Vagina (tissue), 2 donors: ENCODE data around the gene REV3L. TPM values are rescaled to one million over a fixed set of nuclear protein-coding genes. Genes with fewer than 3 reads are reported as not detected.

Experiments used
- DNase-seq, 2 donors: peaks; one replicate each; pipeline ENCODE4 v3.0.0-alpha.2; 2017; ENCODE audit errors: extremely low spot score in 2 of 2
- H3K27ac ChIP-seq: fragments of 200-600 bp; sonication (generic); one replicate; pipeline ENCODE4 v1.5.1; 2019
- H3K27me3 ChIP-seq: fragments of 200-600 bp; sonication (generic); one replicate; pipeline ENCODE4 v1.5.1; 2019
- H3K36me3 ChIP-seq, 2 donors: fragments of 200-600 bp; sonication (generic); one replicate each; pipeline ENCODE4 v1.5.1; 2017 to 2019
- H3K4me1 ChIP-seq: fragments of 200-600 bp; sonication (generic); one replicate; pipeline ENCODE4 v1.5.1; 2019
- H3K4me3 ChIP-seq, 2 donors: fragments of 200-600 bp; sonication (generic); 1 replicate in 1 of 2; 2 replicates in 1 of 2; pipeline ENCODE4 v1.5.1; 2016 to 2019
- H3K9me3 ChIP-seq: fragments of 200-600 bp; sonication (generic); one replicate; pipeline ENCODE4 v1.5.1; 2019
- POLR2A ChIP-seq, 2 donors: fragments of 450-650 bp; IDR thresholded peaks; one replicate each; pipeline ENCODE4 v1.6.1; 2017; ENCODE audit warnings: antibody characterized with exemption in 2 of 2, mild to moderate bottlenecking in 2 of 2, moderate library complexity in 2 of 2
- POLR2AphosphoS5 ChIP-seq, 2 donors: sonication (generic); formaldehyde crosslinking; IDR thresholded peaks; one replicate each; pipeline ENCODE4 v1.9.0; 2017; ENCODE audit warnings: antibody characterized with exemption in 2 of 2, mild to moderate bottlenecking in 2 of 2, low read depth in 1 of 2; ENCODE audit not compliant: insufficient read depth in 1 of 2
- intact Hi-C: fragments of 100-400 bp; cut with DNase I; formaldehyde crosslinking; loops from one replicate; pipeline ENCODE4 v1.15.1; 2023
- total RNA-seq: library from RNA; depleted of rRNA; stranded (reverse); fragments of >200 nt; gene quantifications from one replicate; pipeline ENCODE4 v1.2.3, GENCODE V29; 2016
- TF ChIP-seq, protein P1 (sequence below), 3 experiments: fragments of 450-650 bp in 2 of 3; fragments of 200-600 bp in 1 of 3; sonication (generic) in 1 of 3; IDR thresholded peaks; one replicate each; pipeline ENCODE4 v1.5.1; 2017 to 2019; ENCODE audit warnings: antibody characterized with exemption in 3 of 3, mild to moderate bottlenecking in 2 of 3, moderate library complexity in 2 of 3

Gene REV3L
- total RNA-seq, 1 donor from 2014 or later, result 33.9 TPM

DNA sequence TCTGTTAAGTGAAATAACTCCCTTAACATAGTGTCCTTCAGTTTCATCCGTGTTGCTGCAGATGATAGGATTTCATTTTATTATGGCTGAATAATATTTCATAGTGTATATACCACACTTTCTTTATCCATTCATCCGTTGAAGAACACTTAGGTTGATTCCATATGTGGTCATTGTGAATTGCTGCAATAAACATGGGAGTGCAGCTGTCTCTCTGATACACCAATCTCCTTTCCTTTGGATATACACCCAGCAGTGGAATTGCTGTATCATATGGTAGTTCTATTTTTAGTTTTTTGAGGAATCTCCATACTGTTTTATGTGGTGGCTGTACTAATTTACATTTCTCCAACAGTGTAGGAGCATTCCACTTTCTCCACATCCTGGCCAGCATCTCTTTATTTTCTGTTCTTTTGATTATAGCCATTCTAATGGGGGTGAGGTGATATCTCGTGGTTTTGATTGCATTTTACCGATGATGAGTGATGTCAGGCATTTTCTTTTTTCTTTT is 202.5 kb downstream of the REV3L start:
- Histone ChIP-seq H3K27me3 (no peaks in the 10 kb centered on the region), H3K4me1 (no peaks in the 10 kb centered on the region), H3K4me3 (no peak overlapping the region), H3K36me3 (peaks cover 0 to 42% of the 10 kb centered on the region in 2 donors), H3K27ac (no peak overlapping the region), H3K9me3 (peaks cover 4% of the 10 kb centered on the region)
- TF ChIP-seq POLR2A (IDR thresholded peaks at IDR 0.05) (no peak), POLR2AphosphoS5 (IDR thresholded peaks at IDR 0.05; ENCODE audit: insufficient read depth in 1 of 2, low read depth in 1 of 2) (no peak)
- TF ChIP-seq, protein P1, sequence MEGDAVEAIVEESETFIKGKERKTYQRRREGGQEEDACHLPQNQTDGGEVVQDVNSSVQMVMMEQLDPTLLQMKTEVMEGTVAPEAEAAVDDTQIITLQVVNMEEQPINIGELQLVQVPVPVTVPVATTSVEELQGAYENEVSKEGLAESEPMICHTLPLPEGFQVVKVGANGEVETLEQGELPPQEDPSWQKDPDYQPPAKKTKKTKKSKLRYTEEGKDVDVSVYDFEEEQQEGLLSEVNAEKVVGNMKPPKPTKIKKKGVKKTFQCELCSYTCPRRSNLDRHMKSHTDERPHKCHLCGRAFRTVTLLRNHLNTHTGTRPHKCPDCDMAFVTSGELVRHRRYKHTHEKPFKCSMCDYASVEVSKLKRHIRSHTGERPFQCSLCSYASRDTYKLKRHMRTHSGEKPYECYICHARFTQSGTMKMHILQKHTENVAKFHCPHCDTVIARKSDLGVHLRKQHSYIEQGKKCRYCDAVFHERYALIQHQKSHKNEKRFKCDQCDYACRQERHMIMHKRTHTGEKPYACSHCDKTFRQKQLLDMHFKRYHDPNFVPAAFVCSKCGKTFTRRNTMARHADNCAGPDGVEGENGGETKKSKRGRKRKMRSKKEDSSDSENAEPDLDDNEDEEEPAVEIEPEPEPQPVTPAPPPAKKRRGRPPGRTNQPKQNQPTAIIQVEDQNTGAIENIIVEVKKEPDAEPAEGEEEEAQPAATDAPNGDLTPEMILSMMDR (IDR thresholded peaks at IDR 0.05), result no peak
- intact Hi-C loops, result no loop called here
- no peak for DNase-seq

DNA sequence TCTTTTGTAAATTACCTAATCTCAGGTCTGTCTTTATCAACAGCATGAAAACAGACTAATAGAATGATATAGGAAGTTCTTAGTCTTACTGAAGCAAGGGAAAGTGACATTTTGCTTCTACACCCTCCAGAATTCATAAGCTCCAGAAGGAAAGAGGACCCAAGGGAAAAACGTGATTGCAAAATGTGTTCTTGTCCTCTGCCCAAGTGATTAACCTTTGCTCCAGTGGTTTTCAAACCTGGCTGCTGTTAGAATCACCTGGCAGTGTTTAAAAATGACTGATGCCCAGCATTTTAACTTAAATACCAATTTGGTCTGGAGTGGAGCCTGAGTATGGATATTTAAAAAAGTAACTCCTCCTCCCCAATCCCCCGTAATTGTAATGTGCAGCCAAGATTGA is 204.3 kb downstream of the REV3L start:
- Histone ChIP-seq H3K4me3 (no peak overlapping the region), H3K27me3 (no peaks in the 10 kb centered on the region), H3K9me3 (peaks cover 20% of the 10 kb centered on the region), H3K36me3 (peaks cover 0 to 58% of the 10 kb centered on the region in 2 donors), H3K27ac (no peak overlapping the region), H3K4me1 (no peaks in the 10 kb centered on the region)
- intact Hi-C loops, result no loop called here
- DNase-seq, result no peak
- no peak for TF ChIP-seq POLR2A (IDR thresholded peaks at IDR 0.05)
- no peak for TF ChIP-seq POLR2AphosphoS5 (IDR thresholded peaks at IDR 0.05; ENCODE audit: insufficient read depth in 1 of 2, low read depth in 1 of 2)
- TF ChIP-seq, protein P1 (IDR thresholded peaks at IDR 0.05), result no peak

DNA sequence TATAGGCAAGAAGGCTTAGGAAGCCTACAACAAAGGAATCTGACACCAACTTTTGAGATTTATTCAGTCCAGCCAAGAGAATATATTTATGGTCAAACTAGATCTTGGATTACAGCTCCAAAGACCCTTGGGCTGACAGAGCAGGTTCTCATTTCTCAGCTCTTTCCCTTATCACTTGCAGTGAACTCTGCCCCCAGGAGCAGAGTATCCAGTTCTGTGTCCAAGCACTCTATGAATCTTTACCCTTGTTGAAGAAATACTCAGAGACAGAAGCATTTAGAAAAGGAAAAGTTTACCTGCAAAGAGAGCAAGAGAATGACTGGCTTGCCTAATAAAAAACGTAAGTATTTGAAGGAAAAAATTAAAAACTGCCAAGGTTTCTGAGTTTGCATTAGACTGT is 205.2 kb downstream of the REV3L start:
- Histone ChIP-seq H3K27ac (no peak overlapping the region), H3K4me1 (no peaks in the 10 kb centered on the region), H3K36me3 (peaks cover 0 to 65% of the 10 kb centered on the region in 2 donors), H3K4me3 (no peak overlapping the region), H3K27me3 (no peaks in the 10 kb centered on the region), H3K9me3 (peaks cover 24% of the 10 kb centered on the region)
- intact Hi-C loops, result no loop called here
- DNase-seq, result no peak
- TF ChIP-seq POLR2A (IDR thresholded peaks at IDR 0.05) (no peak), POLR2AphosphoS5 (IDR thresholded peaks at IDR 0.05; ENCODE audit: insufficient read depth in 1 of 2, low read depth in 1 of 2) (no peak)
- TF ChIP-seq, protein P1 (IDR thresholded peaks at IDR 0.05), result no peak

DNA sequence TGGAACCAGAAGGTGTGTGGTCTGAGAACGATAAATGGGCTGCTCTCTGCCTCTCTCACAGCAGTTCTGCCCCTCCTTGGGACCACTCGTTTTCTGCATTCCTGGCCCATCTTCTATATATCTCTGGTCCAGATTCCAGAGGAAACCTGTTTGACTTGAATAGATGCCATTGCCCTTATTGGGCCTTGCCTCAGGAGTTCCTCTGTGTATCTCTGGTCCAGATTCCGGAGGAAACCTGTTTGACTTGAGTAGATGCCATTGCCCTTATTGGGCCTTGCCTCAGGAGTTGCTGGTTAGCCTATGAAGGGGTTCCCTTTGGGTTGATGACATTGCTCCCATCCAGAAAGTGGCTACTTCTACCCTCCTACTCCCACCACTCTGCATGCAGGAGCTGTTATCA is 206.3 kb downstream of the REV3L start:
- Histone ChIP-seq H3K4me1 (no peaks in the 10 kb centered on the region), H3K4me3 (no peak overlapping the region), H3K27ac (no peak overlapping the region), H3K27me3 (no peaks in the 10 kb centered on the region), H3K36me3 (peaks cover 0 to 66% of the 10 kb centered on the region in 2 donors), H3K9me3 (peaks cover 24% of the 10 kb centered on the region)
- intact Hi-C loops, result no loop called here
- DNase-seq, result no peak
- TF ChIP-seq POLR2A (IDR thresholded peaks at IDR 0.05), result no peak
- no peak for TF ChIP-seq POLR2AphosphoS5 (IDR thresholded peaks at IDR 0.05; ENCODE audit: insufficient read depth in 1 of 2, low read depth in 1 of 2)
- TF ChIP-seq, protein P1 (IDR thresholded peaks at IDR 0.05), result no peak

DNA sequence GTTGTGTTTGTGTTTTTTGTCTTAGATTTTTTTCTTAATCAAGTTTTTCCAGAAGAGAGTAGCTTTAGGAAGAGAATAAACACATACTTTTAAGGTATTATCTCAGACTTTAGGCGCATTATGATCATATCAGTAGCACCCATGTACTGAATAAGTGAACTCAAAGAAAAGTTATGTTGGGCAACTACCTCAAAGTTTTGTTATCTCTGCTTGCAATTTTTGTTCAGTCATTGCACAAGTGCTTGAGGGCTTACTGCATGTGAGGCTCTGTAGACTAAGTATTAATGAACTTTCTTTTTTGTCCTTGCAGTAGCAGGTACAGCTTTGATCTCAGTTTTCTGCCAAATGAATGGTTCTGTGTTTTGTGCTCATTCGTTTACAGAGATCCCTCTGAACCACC is 206.7 kb downstream of the REV3L start:
- DNase-seq, result no peak
- H3K4me3 ChIP-seq, result no peak overlapping the region
- H3K27me3 ChIP-seq, result no peaks in the 10 kb centered on the region
- H3K9me3 ChIP-seq, result peaks cover 24% of the 10 kb centered on the region
- H3K36me3 ChIP-seq, result peaks cover 0 to 66% of the 10 kb centered on the region in 2 donors
- H3K4me1 ChIP-seq, result no peaks in the 10 kb centered on the region
- intact Hi-C loops, result no loop called here
- no peak for TF ChIP-seq POLR2AphosphoS5 (IDR thresholded peaks at IDR 0.05; ENCODE audit: insufficient read depth in 1 of 2, low read depth in 1 of 2)
- TF ChIP-seq POLR2A (IDR thresholded peaks at IDR 0.05), result no peak
- TF ChIP-seq, protein P1 (IDR thresholded peaks at IDR 0.05), result no peak
- no peak overlapping the region for H3K27ac ChIP-seq
